Stimulated activated CD4-positive, alpha-beta T cell treated with anti-CD3 and anti-CD28 coated beads, Interleukin-12 subunit alpha, Interleukin-12 subunit beta, amount 100 ng/mL, for 48 hours (primary cell): Measurements from ENCODE around the gene ATP9A.
"Not testable (repeated sequence)": the region's sequence is repeated elsewhere in the genome, so short reads cannot be mapped to it uniquely, and the experiment has no call there.

Experiments
- DNase-seq, 3 donors: peaks; one replicate each; pipeline ENCODE4 v3.0.0-alpha.2; 2020; ENCODE audit warnings: low read depth in 2 of 3, low spot score in 1 of 3

Gene ATP9A

GRCh38 chr20:51656726-51657260 lies 111.4 kb downstream of the ATP9A start:
- no peak for DNase-seq

GRCh38 chr20:51656089-51656488 lies 112.1 kb downstream of the ATP9A start:
- DNase-seq = not testable (repeated sequence)

GRCh38 chr20:51654495-51654894 lies 113.7 kb downstream of the ATP9A start:
- no peak for DNase-seq

- DNase-seq = no peak
Measured at GRCh38 chr20:51654060-51654459, 114.1 kb downstream of the ATP9A start.

- no peak for DNase-seq
Measured at GRCh38 chr20:51653226-51653625, 115.0 kb downstream of the ATP9A start.

- no peak for DNase-seq
Measured at GRCh38 chr20:51651921-51652549, 116.2 kb downstream of the ATP9A start.

GRCh38 chr20:51650685-51651134 lies 117.5 kb downstream of the ATP9A start:
- DNase-seq = no peak

GRCh38 chr20:51648571-51648947 lies 119.6 kb downstream of the ATP9A start:
- DNase-seq = no peak

GRCh38 chr20:51647674-51648570 lies 120.3 kb downstream of the ATP9A start:
- no peak for DNase-seq

GRCh38 chr20:51643810-51644209 lies 124.4 kb downstream of the ATP9A start:
- DNase-seq = not testable (repeated sequence)

GRCh38 chr20:51643390-51643789 lies 124.8 kb downstream of the ATP9A start:
- no peak for DNase-seq

GRCh38 chr20:51641866-51642265 lies 126.3 kb downstream of the ATP9A start:
- no peak for DNase-seq

- DNase-seq = no peak
Measured at GRCh38 chr20:51640743-51641142, 127.4 kb downstream of the ATP9A start.

GRCh38 chr20:51639206-51639832 lies 128.9 kb downstream of the ATP9A start:
- peak in 2 of 3 donors; percentile 47 to 72 for DNase-seq

GRCh38 chr20:51637241-51637640 lies 130.9 kb downstream of the ATP9A start:
- DNase-seq = no peak

GRCh38 chr20:51636123-51636522 lies 132.1 kb downstream of the ATP9A start:
- peak in 2 of 3 donors; percentile 23 to 38 for DNase-seq

GRCh38 chr20:51635680-51636079 lies 132.5 kb downstream of the ATP9A start:
- DNase-seq = no peak

GRCh38 chr20:51634877-51635276 lies 133.3 kb downstream of the ATP9A start:
- DNase-seq = no peak

GRCh38 chr20:51634257-51634656 lies 133.9 kb downstream of the ATP9A start:
- DNase-seq = no peak

GRCh38 chr20:51633430-51633829 lies 134.8 kb downstream of the ATP9A start:
- DNase-seq = no peak

GRCh38 chr20:51631953-51632352 lies 136.2 kb downstream of the ATP9A start:
- no peak for DNase-seq
